K562 (cell line): ENCODE data around the gene CBFA2T2. TPM values are rescaled to one million over a fixed set of nuclear protein-coding genes. Genes with fewer than 3 reads are reported as not detected.

ENCODE experiments used
- ATAC-seq: fragments of 200-7000 bp; cut with Tn5 transposase; 3 replicates; pipeline ENCODE4 v1.9.1; 2020; ENCODE audit warnings: moderate library complexity
- Bru-seq: library from RNA; stranded (reverse); fragments of 400-500 nt; gene quantifications from one replicate; lab custom pipeline; 2021; lab: Mats Ljungman, UMichigan
- BruChase-seq, 2 experiments: library from RNA; stranded (reverse); fragments of 400-500 nt; gene quantifications; one replicate each; lab custom pipeline; 2021; lab: Mats Ljungman, UMichigan
- BruUV-seq: library from RNA; stranded (reverse); fragments of 400-500 nt; replicated peaks from 2 replicates; lab custom pipeline; 2021; lab: Mats Ljungman, UMichigan
- CTCF ChIA-PET: fragments of 300-600 bp; formaldehyde crosslinking; extraction: SDS; loops from one replicate; lab custom pipeline; 2021; ENCODE audit warnings: low intra/inter-chr PET ratio; lab: Yijun Ruan, JAX
- POLR2A ChIA-PET: fragments of 300-600, 350-650 bp; sonication (Branson Sonifier 250); formaldehyde crosslinking; extraction: SDS; loops from one replicate; lab custom pipeline; 2021; ENCODE audit warnings: antibody characterized with exemption, inconsistent platforms; lab: Yijun Ruan, JAX
- DNase-seq, 4 experiments: peaks; one replicate each; pipeline versions ENCODE4 v3.0.0 to v3.0.0-alpha.2; 2011 to 2018; ENCODE audit warnings: low spot score in 3 of 4, mixed read lengths in 3 of 4; ENCODE audit errors: extremely low read depth in 1 of 4
- FAIRE-seq: peaks from 2 replicates; lab custom pipeline; 2011; peaks lifted over from hg19 to GRCh38; lab: Jason Lieb, UNC
- H2AFZ ChIP-seq: 2 replicates; pipeline ENCODE4 v1.6.0; 2011; ENCODE audit warnings: low read depth, low read length, control low read depth, inconsistent platforms
- H3K27ac ChIP-seq: fragments of 200-600 bp; 3 replicates; pipeline ENCODE4 v1.8.0; 2011; ENCODE audit warnings: low read depth, mild to moderate bottlenecking, control low read depth, inconsistent platforms, low read length, moderate library complexity, mixed read lengths; ENCODE audit errors: extremely low read depth
- H3K27me3 ChIP-seq, 2 experiments: fragments of 300-600 bp in 1 of 2; 2 replicates in 1 of 2; 3 replicates in 1 of 2; pipeline versions ENCODE4 v1.6.0 to v1.8.0; 2011; ENCODE audit warnings: inconsistent platforms in 2 of 2, low read length in 2 of 2, mild to moderate bottlenecking in 1 of 2, mixed read lengths in 1 of 2, moderate library complexity in 1 of 2; ENCODE audit not compliant: control insufficient read depth in 2 of 2, insufficient read depth in 2 of 2
- H3K36me3 ChIP-seq: fragments of 300-600 bp; 3 replicates; pipeline ENCODE4 v1.8.0; 2011; ENCODE audit warnings: mild to moderate bottlenecking, low read length, inconsistent platforms; ENCODE audit not compliant: control insufficient read depth, insufficient read depth
- H3K4me1 ChIP-seq, 2 experiments: fragments of 200-600 bp in 1 of 2; replicated peaks in 1 of 2; 2 replicates in 1 of 2; 3 replicates in 1 of 2; pipeline versions ENCODE4 v1.5.1 to v1.8.0; 2011; ENCODE audit warnings: inconsistent platforms in 2 of 2, low read length in 2 of 2, mild to moderate bottlenecking in 1 of 2, mixed read lengths in 1 of 2, moderate library complexity in 1 of 2; ENCODE audit not compliant: control insufficient read depth in 2 of 2, insufficient read depth in 2 of 2
- H3K4me2 ChIP-seq: 2 replicates; pipeline ENCODE4 v1.6.1; 2011; ENCODE audit warnings: low read length, control low read depth, inconsistent platforms, mixed read lengths; ENCODE audit not compliant: insufficient read depth
- H3K4me3 ChIP-seq: fragments of 200-600 bp; sonication (generic), shearing (Covaris generic); 2 replicates; pipeline ENCODE4 v1.5.1; 2016; ENCODE audit warnings: control low read depth, inconsistent platforms
- H3K79me2 ChIP-seq: fragments of 200-600 bp; 3 replicates; pipeline ENCODE4 v1.8.0; 2011; ENCODE audit warnings: low read length, inconsistent platforms; ENCODE audit not compliant: control insufficient read depth, insufficient read depth
- H3K9ac ChIP-seq, 2 experiments: 2 replicates each; pipeline versions ENCODE4 v1.6.0 to v1.6.1; 2011; ENCODE audit warnings: low read depth in 2 of 2, low read length in 2 of 2, control low read depth in 1 of 2, inconsistent platforms in 1 of 2, mild to moderate bottlenecking in 1 of 2, mixed read lengths in 1 of 2; ENCODE audit not compliant: insufficient read depth in 1 of 2
- H3K9me1 ChIP-seq: one replicate; pipeline ENCODE4 v1.6.0; 2011; ENCODE audit warnings: inconsistent platforms, mild to moderate bottlenecking, low read length, moderate library complexity; ENCODE audit not compliant: control insufficient read depth, insufficient read depth
- H3K9me3 ChIP-seq: replicated peaks from 2 replicates; pipeline ENCODE4 v1.5.1; 2011; ENCODE audit warnings: low read depth, low read length, inconsistent platforms; ENCODE audit not compliant: control insufficient read depth, insufficient read depth
- H4K20me1 ChIP-seq: replicated peaks from 2 replicates; pipeline ENCODE4 v1.6.1; 2011; ENCODE audit warnings: low read length, inconsistent platforms, mixed read lengths; ENCODE audit not compliant: control insufficient read depth, insufficient read depth
- BACH1 ChIP-seq: fragments of 200-800 bp; sonication (Bioruptor generic); IDR thresholded peaks from 2 replicates; pipeline ENCODE4 v1.6.1; 2016; ENCODE audit warnings: missing genetic modification characterization, missing compliant biosample characterization
- BRF2 ChIP-seq: IDR thresholded peaks from 3 replicates; pipeline ENCODE4 v1.6.1; 2011; ENCODE audit warnings: borderline replicate concordance, mild to moderate bottlenecking; ENCODE audit not compliant: insufficient read length, insufficient read depth
- CBX3 ChIP-seq, 2 experiments: IDR thresholded peaks; 1 replicate in 1 of 2; 2 replicates in 1 of 2; pipeline ENCODE4 v1.6.1; 2012; ENCODE audit warnings: inconsistent platforms in 2 of 2, low read length in 2 of 2, borderline replicate concordance in 1 of 2, control low read depth in 1 of 2
- CXXC5 ChIP-seq: fragments of 250-450 bp; sonication (Bioruptor Pico); IDR thresholded peaks from 2 replicates; pipeline ENCODE4 v1.8.0; 2022; ENCODE audit warnings: inconsistent platforms, mild to moderate bottlenecking, moderate library complexity
- FOXK1 ChIP-seq: sonication (generic); formaldehyde crosslinking; IDR thresholded peaks from 2 replicates; pipeline ENCODE4 v1.8.0; 2022; ENCODE audit warnings: missing genetic modification reagents, mild to moderate bottlenecking, borderline replicate concordance
- HES1 ChIP-seq: fragments of 450-650 bp; IDR thresholded peaks from 2 replicates; pipeline ENCODE4 v1.6.1; 2016; ENCODE audit warnings: low read depth, mild to moderate bottlenecking, moderate library complexity
- MAZ ChIP-seq, 2 experiments: fragments of 450-650 bp in 1 of 2; sonication (generic) in 1 of 2; formaldehyde crosslinking; IDR thresholded peaks in 1 of 2; conservative IDR thresholded peaks in 1 of 2; 2 replicates each; pipeline versions ENCODE4 v1.4.0 to v1.5.0; 2020; ENCODE audit warnings: mild to moderate bottlenecking in 1 of 2, missing genetic modification reagents in 1 of 2
- RBBP5 ChIP-seq: fragments of 200-600 bp; sonication (generic); IDR thresholded peaks from 2 replicates; pipeline ENCODE4 v1.6.1; 2012; ENCODE audit warnings: borderline replicate concordance, mild to moderate bottlenecking, low read length, control low read depth, inconsistent platforms; ENCODE audit not compliant: insufficient read depth, poor library complexity, severe bottlenecking
- SIN3B ChIP-seq: fragments of 450-650 bp; IDR thresholded peaks from 2 replicates; pipeline ENCODE4 v1.6.1; 2017; ENCODE audit warnings: low read depth, mild to moderate bottlenecking, moderate library complexity
- SOX6 ChIP-seq: fragments of 450-650 bp; IDR thresholded peaks from 2 replicates; pipeline ENCODE4 v1.6.1; 2014; ENCODE audit warnings: mild to moderate bottlenecking
- ZFPM2 ChIP-seq: fragments of 250-450 bp; sonication (Bioruptor Pico); IDR thresholded peaks from 2 replicates; pipeline ENCODE4 v1.5.1; 2022; ENCODE audit warnings: mild to moderate bottlenecking
- ZNF766 ChIP-seq: fragments of 200-800 bp; sonication (Bioruptor generic); conservative IDR thresholded peaks from 2 replicates; pipeline ENCODE4 v1.6.1; 2016; ENCODE audit warnings: missing genetic modification characterization, missing compliant biosample characterization
- WGBS: fragments of 100-300 bp; shearing (Covaris generic); methylation state at CpG from one replicate; pipeline ENCODE4 v1.1.6; 2016; ENCODE audit warnings: low coverage, mixed read lengths; ENCODE audit not compliant: insufficient coverage; ENCODE audit errors: missing lambda C conversion rate; 5-methylcytosine and 5-hydroxymethylcytosine counted together
- in situ Hi-C: fragments of 300-500 bp; cut with MboI; formaldehyde crosslinking; loops from 4 replicates; pipeline ENCODE4 v1.15.0; 2018; ENCODE audit warnings: inconsistent platforms, mixed read lengths
- intact Hi-C: fragments of 100-400 bp; cut with micrococcal nuclease; formaldehyde crosslinking; loops from 2 replicates; pipeline ENCODE4 v1.14.2; 2022
- long read RNA-seq, 3 experiments: library from polyadenylated mRNA in 2 of 3; library from RNA in 1 of 3; unstranded in 2 of 3; stranded (forward) in 1 of 3; transcript quantifications; one replicate each; pipeline ENCODE4 v2.0.0, GENCODE V29; 2019 to 2022
- polyA minus RNA-seq, 3 experiments: library from RNA; depleted of rRNA, polyadenylated mRNA; stranded (reverse); fragments of >200 nt; gene quantifications; 2 replicates each; pipeline ENCODE4 v1.2.3, GENCODE V29; 2011
- polyA plus RNA-seq, 8 experiments: library from polyadenylated mRNA; depleted of rRNA in 4 of 8; stranded (reverse) in 5 of 8; unstranded in 3 of 8; fragments of >200 nt; fragmentation: Nextera tagmentation in 2 of 8; fragmentation: Illumina TruSeq in 1 of 8; extraction: Ambion mirVana in 2 of 8; extraction: Trizol in 1 of 8; gene quantifications; 2 replicates each; pipeline versions ENCODE4 v1.2.1 to v1.2.3, GENCODE V29; 2011 to 2014; ENCODE audit warnings: inconsistent platforms in 1 of 8, missing spikeins in 1 of 8
- total RNA-seq, 7 experiments: library from RNA; depleted of rRNA in 6 of 7; stranded (reverse); fragments of >200 nt in 6 of 7; fragmentation: Illumina TruSeq in 2 of 7; extraction: Trizol in 2 of 7; gene quantifications; 2 replicates each; pipeline versions ENCODE4 v1.2.1 to v1.2.3, GENCODE V29; 2011 to 2021; ENCODE audit warnings: low replicate concordance in 1 of 7

CBFA2T2 gene
- 24.3 and 29.1 TPM in 2 replicates for total RNA-seq (2011; cell fraction: chromatin; rRNA removed; ENCODE audit: low replicate concordance)
- total RNA-seq (2011; cell fraction: nucleolus; rRNA removed) = 10.5 and 11.7 TPM in 2 replicates
- total RNA-seq (2011; cell fraction: nucleoplasm; rRNA removed) = 19.6 and 24.3 TPM in 2 replicates
- total RNA-seq (2014; rRNA removed) (2.9 and 4.4 TPM in 2 replicates), total RNA-seq (2014; rRNA removed; fragmentation: Illumina TruSeq; extraction: Trizol) (3.2 and 5.2 TPM in 2 replicates), total RNA-seq (2015; rRNA removed; fragmentation: Illumina TruSeq; extraction: Trizol) (5.8 and 6.8 TPM in 2 replicates), total RNA-seq (2021) (8.6 and 9.7 TPM in 2 replicates), polyA plus RNA-seq (2011; rRNA removed) (9.6 and 15.6 TPM in 2 replicates), polyA plus RNA-seq (2014; fragmentation: Illumina TruSeq; extraction: Trizol) (7.3 and 8.2 TPM in 2 replicates), polyA plus RNA-seq (2014; fragmentation: Nextera tagmentation; extraction: Ambion mirVana) (under 1 TPM; 0.27 to 0.41 TPM), polyA plus RNA-seq (2014; rRNA removed) (7.8 and 8.8 TPM in 2 replicates), polyA minus RNA-seq (2011; rRNA and poly(A)+ RNA removed) (10.6 and 12.2 TPM in 2 replicates), Bru-seq, nascent RNA (percentile 65 among the genes with signal in this experiment), BruChase-seq, experiment 1, labeled RNA remaining after a 2-hour chase (percentile 74 among the genes with signal in this experiment), BruChase-seq, experiment 2, labeled RNA remaining after a 6-hour chase (percentile 75 among the genes with signal in this experiment)
- 10.8 and 12.4 TPM in 2 replicates for polyA plus RNA-seq (2011; cell fraction: cytosol; rRNA removed)
- 29.5 and 31.2 TPM in 2 replicates for polyA plus RNA-seq (2011; cell fraction: nucleus; rRNA removed)
- 7.4 and 9.3 TPM in 2 replicates for polyA plus RNA-seq (2012)
- 7.3 and 11.4 TPM in 2 replicates for polyA minus RNA-seq (2011; cell fraction: cytosol; rRNA and poly(A)+ RNA removed)
- 3.8 and 7.2 TPM in 2 replicates for polyA minus RNA-seq (2011; cell fraction: nucleus; rRNA and poly(A)+ RNA removed)
- long read RNA-seq, experiment 1, full-length matches to known transcripts = 10 of 62 reads
- long read RNA-seq, experiment 1, partial matches to known transcripts = 9 of 62 reads
- long read RNA-seq, experiment 1, other reads (novel, unspliced or antisense) = 43 of 62 reads
- long read RNA-seq, experiment 2, full-length matches to known transcripts = 3 of 12 reads
- long read RNA-seq, experiment 2, partial matches to known transcripts = 7 of 12 reads
- long read RNA-seq, experiment 2, other reads (novel, unspliced or antisense) = 2 of 12 reads
- long read RNA-seq, experiment 3, partial matches to known transcripts = 2 of 5 reads
- long read RNA-seq, experiment 3, other reads (novel, unspliced or antisense) = 3 of 5 reads

- BruUV-seq = no TSS peak
- Histone ChIP-seq H3K36me3 (no peaks in the 10 kb centered on the region), H3K9ac (peak within 1 kb of the TSS; percentile 87 to 98), H3K79me2 (peaks cover 22% of the 10 kb centered on the region), H3K27me3 (no peaks in the 10 kb centered on the region), H3K4me1 (peaks cover 0 to 20% of the 10 kb centered on the region in 2 experiments; a peak in 3 of 5 replicates), H4K20me1 (no peaks in the 10 kb centered on the region), H3K4me3 (peak within 1 kb of the TSS; percentile 94), H2AFZ (peak within 1 kb of the TSS; percentile 89), H3K9me1 (no peaks in the 10 kb centered on the region), H3K9me3 (no peaks in the 10 kb centered on the region), H3K27ac (peak within 1 kb of the TSS; percentile 94), H3K4me2 (peak within 1 kb of the TSS; percentile 92)
- in situ Hi-C loops (no loop called here), intact Hi-C loops (loop anchor here (5.0 kb wide), 1 partner anchor 502 kb away; the partner anchor contains the start of gene RALY)
- ChIA-PET POLR2A (interaction anchor here (0.6 to 1.9 kb wide), 15 partner anchors 9 to 1291 kb away, joined by 3 to 7 read pairs (median 3); no protein-coding TSS in a partner anchor), CTCF (no interaction called here)
- FAIRE-seq (no peak), ATAC-seq (peak; percentile 78), DNase-seq (peak in 1 of 4 experiments; percentile 28)
- WGBS = under 1% methylated on average over 68 of the region's 105 CpGs
- TF ChIP-seq CBX3 (IDR thresholded peaks at IDR 0.05; ENCODE audit: borderline replicate concordance in 1 of 2, low read length in 2 of 2) (peak in 1 of 2 experiments; percentile 66; a peak in 1 of 3 replicates), BRF2 (no peak), SIN3B (peak; percentile 61; the same call in 1 of the 2 replicates), CXXC5 (CRISPR knock-in tag) (peak; percentile 84), HES1 (no peak), FOXK1 (CRISPR knock-in tag) (0 out of 2 replicates have a peak, but pooled peaks have one; percentile 31), SOX6 (peak; percentile 11; the same call in 1 of the 2 replicates), ZFPM2 (CRISPR knock-in tag) (no peak), ZNF766 (CRISPR knock-in tag) (no peak), MAZ (CRISPR knock-in tag; conservative IDR thresholded peaks at IDR 0.05 in 1 of 2, IDR thresholded peaks at IDR 0.05 in 1 of 2) (peak in 1 of 2 experiments; percentile 55), BACH1 (no peak), RBBP5 (peak; percentile 88)
Observed at GRCh38 chr20:33490023-33490933, at the start of gene CBFA2T2. CBFA2T2 (plus strand) TSS chr20:33490096; CDS start chr20:33490268, 172 bp downstream.
